ENCODE measurements around the gene SPDEF. TPM values are rescaled to one million over a fixed set of nuclear protein-coding genes. Genes with fewer than 3 reads are reported as not detected.
A peak's percentile ranks its signal among the peaks of the same experiment; 100 is the strongest.

Gene SPDEF
- total and polyA plus RNA-seq, 2 of the 13 experiments (the other 11 are each of a cell fraction or from before 2014, with no cell fraction given), result not detected

DNA sequence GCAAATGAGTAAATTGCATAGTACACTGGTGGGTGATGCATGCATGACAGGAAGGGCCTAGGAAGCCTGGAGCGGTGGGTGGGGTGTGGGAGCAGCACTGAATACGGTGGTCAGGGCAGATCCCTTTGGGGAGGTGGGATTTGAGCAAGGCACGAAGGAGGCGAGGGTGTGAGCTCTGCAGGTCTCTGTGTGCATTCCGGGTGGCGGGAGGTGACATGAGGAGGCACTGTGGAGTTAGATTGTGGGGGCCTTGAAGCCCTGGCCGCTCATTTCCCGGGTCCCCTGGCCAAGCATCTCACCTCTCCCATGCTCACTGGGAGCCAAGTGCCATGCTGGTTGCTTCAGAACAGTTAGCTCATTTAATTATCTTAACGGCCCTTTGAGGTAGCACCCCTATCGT is 6.2 kb upstream of the SPDEF start:
- TF ChIP-seq HNF4A (CRISPR knock-in tag; IDR thresholded peaks at IDR 0.05) (no peak), SETDB1 (CRISPR knock-in tag; IDR thresholded peaks at IDR 0.05; ENCODE audit: borderline replicate concordance) (no peak), ZNF530 (CRISPR knock-in tag; IDR thresholded peaks at IDR 0.05; ENCODE audit: low read depth) (no peak), ZSCAN21 (CRISPR knock-in tag; IDR thresholded peaks at IDR 0.05; ENCODE audit: borderline replicate concordance) (no peak), TCF7L2 (IDR thresholded peaks at IDR 0.05; ENCODE audit: low read depth, low read length) (no peak), ZNF556 (CRISPR knock-in tag; IDR thresholded peaks at IDR 0.05; ENCODE audit: borderline replicate concordance) (no peak), ATM (IDR thresholded peaks at IDR 0.05; ENCODE audit: borderline replicate concordance) (no peak), ZNF251 (CRISPR knock-in tag; IDR thresholded peaks at IDR 0.05) (no peak), RAD21 (CRISPR knock-in tag; IDR thresholded peaks at IDR 0.05) (no peak), SRF (IDR thresholded peaks at IDR 0.05; ENCODE audit: low read depth, low read length) (no peak), HDAC2 (CRISPR knock-in tag; IDR thresholded peaks at IDR 0.05) (no peak), HHEX (CRISPR knock-in tag; IDR thresholded peaks at IDR 0.05) (no peak), EHMT2 (IDR thresholded peaks at IDR 0.05; ENCODE audit: borderline replicate concordance, low read depth, low read length) (no peak)
- TF ChIP-seq, protein P1, sequence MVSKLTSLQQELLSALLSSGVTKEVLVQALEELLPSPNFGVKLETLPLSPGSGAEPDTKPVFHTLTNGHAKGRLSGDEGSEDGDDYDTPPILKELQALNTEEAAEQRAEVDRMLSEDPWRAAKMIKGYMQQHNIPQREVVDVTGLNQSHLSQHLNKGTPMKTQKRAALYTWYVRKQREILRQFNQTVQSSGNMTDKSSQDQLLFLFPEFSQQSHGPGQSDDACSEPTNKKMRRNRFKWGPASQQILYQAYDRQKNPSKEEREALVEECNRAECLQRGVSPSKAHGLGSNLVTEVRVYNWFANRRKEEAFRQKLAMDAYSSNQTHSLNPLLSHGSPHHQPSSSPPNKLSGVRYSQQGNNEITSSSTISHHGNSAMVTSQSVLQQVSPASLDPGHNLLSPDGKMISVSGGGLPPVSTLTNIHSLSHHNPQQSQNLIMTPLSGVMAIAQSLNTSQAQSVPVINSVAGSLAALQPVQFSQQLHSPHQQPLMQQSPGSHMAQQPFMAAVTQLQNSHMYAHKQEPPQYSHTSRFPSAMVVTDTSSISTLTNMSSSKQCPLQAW (CRISPR knock-in tag; IDR thresholded peaks at IDR 0.05), result no peak
- Histone ChIP-seq H3K9me3 (ENCODE audit: low read length) (no peaks in the 10 kb centered on the region), H3K4me3 (replicated peaks in 1 of 3; ENCODE audit: insufficient read depth in 1 of 3, low read depth in 2 of 3, low read length in 3 of 3) (no peak overlapping the region), H3K4me1 (ENCODE audit: insufficient read depth, low read length) (peaks cover 54% of the 10 kb centered on the region), H3K27me3 (ENCODE audit: control insufficient read depth in 1 of 2, insufficient read depth in 2 of 2, low read length in 2 of 2) (peaks cover 6 to 40% of the 10 kb centered on the region in 2 experiments; a peak in 4 of 5 replicates), H2AFZ (ENCODE audit: low read length) (no peak overlapping the region), H3K27ac (ENCODE audit: extremely low read length, insufficient read depth, low read length) (no peak overlapping the region), H3K36me3 (replicated peaks in 1 of 2; ENCODE audit: control insufficient read depth in 1 of 2, insufficient read depth in 2 of 2, low read length in 2 of 2) (no peaks in the 10 kb centered on the region), H4K20me1 (ENCODE audit: insufficient read depth, low read length) (no peaks in the 10 kb centered on the region), H3K9ac (ENCODE audit: insufficient read depth, low read depth, low read length) (no peak overlapping the region), H3K4me2 (ENCODE audit: low read depth, low read length) (0 out of 2 replicates have a peak overlapping the region, but pooled peaks have one; percentile 41), H3K79me2 (ENCODE audit: insufficient read depth, low read length) (no peaks in the 10 kb centered on the region)
- CTCF ChIA-PET (ENCODE audit: low intra/inter-chr PET ratio, low total read pairs), result no interaction called here
- POLR2A ChIA-PET, result no interaction called here
- FAIRE-seq (no peak), ATAC-seq (no peak), DNase-seq (ENCODE audit: low spot score) (no peak)
- 35% methylated on average over 10 of the region's 10 CpGs for WGBS (ENCODE audit: low lambda C conversion rate)
- in situ Hi-C loops (cut with HindIII; ENCODE audit: extremely low pct_ligation_motif_present, low pct_unique_long_range_greater_than_20kb) (no loop called here), intact Hi-C loops (cut with micrococcal nuclease; ENCODE audit: unreplicated experiment) (loop anchor here (5.0 kb wide), 2 partner anchors 35 to 400 kb away; no protein-coding TSS in a partner anchor)
- no TSS peak for BruUV-seq (replicated peaks)

Data from HepG2 (cell line).